ENCODE data around the gene UQCC2. TPM values are rescaled to one million over a fixed set of nuclear protein-coding genes. Genes with fewer than 3 reads are reported as not detected.

The UQCC2 gene
- total and polyA plus RNA-seq, 4 donors = 7.8 to 141 (median 48.1) TPM

GRCh38 chr6:33670086-33670660 lies 41.3 kb downstream of the UQCC2 start:
- TF ChIP-seq, protein P1, sequence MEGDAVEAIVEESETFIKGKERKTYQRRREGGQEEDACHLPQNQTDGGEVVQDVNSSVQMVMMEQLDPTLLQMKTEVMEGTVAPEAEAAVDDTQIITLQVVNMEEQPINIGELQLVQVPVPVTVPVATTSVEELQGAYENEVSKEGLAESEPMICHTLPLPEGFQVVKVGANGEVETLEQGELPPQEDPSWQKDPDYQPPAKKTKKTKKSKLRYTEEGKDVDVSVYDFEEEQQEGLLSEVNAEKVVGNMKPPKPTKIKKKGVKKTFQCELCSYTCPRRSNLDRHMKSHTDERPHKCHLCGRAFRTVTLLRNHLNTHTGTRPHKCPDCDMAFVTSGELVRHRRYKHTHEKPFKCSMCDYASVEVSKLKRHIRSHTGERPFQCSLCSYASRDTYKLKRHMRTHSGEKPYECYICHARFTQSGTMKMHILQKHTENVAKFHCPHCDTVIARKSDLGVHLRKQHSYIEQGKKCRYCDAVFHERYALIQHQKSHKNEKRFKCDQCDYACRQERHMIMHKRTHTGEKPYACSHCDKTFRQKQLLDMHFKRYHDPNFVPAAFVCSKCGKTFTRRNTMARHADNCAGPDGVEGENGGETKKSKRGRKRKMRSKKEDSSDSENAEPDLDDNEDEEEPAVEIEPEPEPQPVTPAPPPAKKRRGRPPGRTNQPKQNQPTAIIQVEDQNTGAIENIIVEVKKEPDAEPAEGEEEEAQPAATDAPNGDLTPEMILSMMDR (IDR thresholded peaks at IDR 0.05; ENCODE audit: control extremely low read depth, extremely low read depth) = no peak
- no peak for DNase-seq
- H3K9ac ChIP-seq (ENCODE audit: insufficient read depth in 1 of 2, low read length in 2 of 2) = no peak overlapping the region
- WGBS, 2 donors = 93 to 97% methylated on average over 21 of the region's 21 CpGs
- H3K9me3 ChIP-seq (ENCODE audit: control insufficient read depth in 4 of 4, insufficient read depth in 3 of 4, low read length in 3 of 4) = no peaks in the 10 kb centered on the region
- no peaks in the 10 kb centered on the region for H3K27me3 ChIP-seq (ENCODE audit: control insufficient read depth in 3 of 3, insufficient read depth in 3 of 3, low read length in 2 of 3)
- H3K4me3 ChIP-seq = no peak overlapping the region
- no peak for ATAC-seq (ENCODE audit: insufficient read depth, low FRiP score)
- H3K27ac ChIP-seq (ENCODE audit: low read depth in 1 of 2, low read length in 1 of 2) = no peak overlapping the region
- peaks cover 0 to 77% (median 13%) of the 10 kb centered on the region in 4 donors for H3K36me3 ChIP-seq (ENCODE audit: control insufficient read depth in 4 of 4, insufficient read depth in 4 of 4, low read length in 4 of 4)
- no peaks in the 10 kb centered on the region for H3K4me1 ChIP-seq (ENCODE audit: control insufficient read depth in 5 of 5, insufficient read depth in 5 of 5, low read length in 5 of 5)

GRCh38 chr6:33668914-33669313 lies 42.6 kb downstream of the UQCC2 start:
- DNase-seq (no peak), ATAC-seq (ENCODE audit: insufficient read depth, low FRiP score) (no peak)
- 60 to 76% methylated on average over 17 of the region's 17 CpGs for WGBS, 2 donors
- Histone ChIP-seq H3K9me3 (ENCODE audit: control insufficient read depth in 4 of 4, insufficient read depth in 3 of 4, low read length in 3 of 4) (no peaks in the 10 kb centered on the region), H3K9ac (ENCODE audit: insufficient read depth in 1 of 2, low read length in 2 of 2) (no peak overlapping the region), H3K36me3 (ENCODE audit: control insufficient read depth in 4 of 4, insufficient read depth in 4 of 4, low read length in 4 of 4) (peaks cover 0 to 78% (median 13%) of the 10 kb centered on the region in 4 donors), H3K4me1 (ENCODE audit: control insufficient read depth in 5 of 5, insufficient read depth in 5 of 5, low read length in 5 of 5) (no peaks in the 10 kb centered on the region), H3K4me3 (no peak overlapping the region), H3K27ac (ENCODE audit: low read depth in 1 of 2, low read length in 1 of 2) (peak overlapping the region in 1 of 2 donors; percentile 51), H3K27me3 (ENCODE audit: control insufficient read depth in 3 of 3, insufficient read depth in 3 of 3, low read length in 2 of 3) (no peaks in the 10 kb centered on the region)
- TF ChIP-seq, protein P1 (IDR thresholded peaks at IDR 0.05; ENCODE audit: control extremely low read depth, extremely low read depth) = no peak

DNA sequence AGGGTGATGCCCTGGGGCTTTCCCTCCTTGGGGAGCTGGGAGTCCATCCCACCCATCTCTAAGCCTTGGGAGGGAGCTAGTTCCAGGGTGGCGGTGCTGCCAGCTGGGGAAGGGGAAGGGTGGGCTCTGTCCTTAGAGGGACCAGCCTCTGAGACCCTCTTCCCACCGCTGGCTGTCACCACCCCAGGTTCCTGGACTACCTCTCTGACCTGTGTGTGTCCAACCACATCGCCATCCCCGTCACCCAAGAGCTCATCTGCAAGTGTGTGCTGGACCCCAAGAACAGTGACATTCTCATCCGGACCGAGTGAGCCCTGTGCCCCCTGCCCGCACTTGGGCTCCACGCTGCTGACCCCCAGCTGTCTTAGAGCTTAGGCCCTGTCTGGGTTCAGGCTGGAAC lies 43.2 kb downstream of the UQCC2 start:
- WGBS, 2 donors = 96 to 97% methylated on average over 8 of the region's 8 CpGs
- H3K9me3 ChIP-seq (ENCODE audit: control insufficient read depth in 4 of 4, insufficient read depth in 3 of 4, low read length in 3 of 4) = no peaks in the 10 kb centered on the region
- no peak for DNase-seq
- ATAC-seq (ENCODE audit: insufficient read depth, low FRiP score) = no peak
- no peak overlapping the region for H3K9ac ChIP-seq (ENCODE audit: insufficient read depth in 1 of 2, low read length in 2 of 2)
- no peaks in the 10 kb centered on the region for H3K4me1 ChIP-seq (ENCODE audit: control insufficient read depth in 5 of 5, insufficient read depth in 5 of 5, low read length in 5 of 5)
- peaks cover 0 to 76% (median 12%) of the 10 kb centered on the region in 4 donors for H3K36me3 ChIP-seq (ENCODE audit: control insufficient read depth in 4 of 4, insufficient read depth in 4 of 4, low read length in 4 of 4)
- H3K27me3 ChIP-seq (ENCODE audit: control insufficient read depth in 3 of 3, insufficient read depth in 3 of 3, low read length in 2 of 3) = no peaks in the 10 kb centered on the region
- peak overlapping the region in 1 of 2 donors; percentile 51 for H3K27ac ChIP-seq (ENCODE audit: low read depth in 1 of 2, low read length in 1 of 2)
- TF ChIP-seq, protein P1 (IDR thresholded peaks at IDR 0.05; ENCODE audit: control extremely low read depth, extremely low read depth) = no peak
- H3K4me3 ChIP-seq = no peak overlapping the region

DNA sequence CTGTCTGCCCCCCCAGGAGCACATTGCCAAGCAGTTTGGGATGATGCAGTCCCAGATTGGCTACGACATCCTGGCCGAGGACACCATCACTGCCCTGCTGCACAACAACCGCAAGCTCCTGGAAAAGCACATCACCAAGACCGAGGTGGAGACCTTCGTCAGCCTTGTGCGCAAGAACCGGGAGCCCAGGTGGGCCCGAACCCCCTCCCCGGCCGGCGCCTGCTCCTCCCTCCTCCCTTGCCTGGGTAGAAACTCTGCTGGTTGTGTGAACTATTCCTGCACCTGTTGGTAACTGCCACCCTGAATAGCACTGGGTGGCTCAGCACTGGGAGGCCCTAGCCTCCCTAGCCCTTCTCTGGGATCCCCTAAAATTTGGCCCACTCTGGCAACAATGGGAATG lies 43.7 kb downstream of the UQCC2 start:
- TF ChIP-seq, protein P1 (IDR thresholded peaks at IDR 0.05; ENCODE audit: control extremely low read depth, extremely low read depth) = no peak
- DNase-seq (no peak), ATAC-seq (ENCODE audit: insufficient read depth, low FRiP score) (no peak)
- WGBS, 2 donors = 98% methylated on average over 11 of the region's 11 CpGs
- H3K36me3 ChIP-seq (ENCODE audit: control insufficient read depth in 4 of 4, insufficient read depth in 4 of 4, low read length in 4 of 4) = peaks cover 0 to 74% (median 14%) of the 10 kb centered on the region in 4 donors
- H3K9ac ChIP-seq (ENCODE audit: insufficient read depth in 1 of 2, low read length in 2 of 2) = no peak overlapping the region
- H3K4me1 ChIP-seq (ENCODE audit: control insufficient read depth in 5 of 5, insufficient read depth in 5 of 5, low read length in 5 of 5) = no peaks in the 10 kb centered on the region
- H3K27ac ChIP-seq (ENCODE audit: low read depth in 1 of 2, low read length in 1 of 2) = no peak overlapping the region
- no peaks in the 10 kb centered on the region for H3K27me3 ChIP-seq (ENCODE audit: control insufficient read depth in 3 of 3, insufficient read depth in 3 of 3, low read length in 2 of 3)
- no peak overlapping the region for H3K4me3 ChIP-seq
- no peaks in the 10 kb centered on the region for H3K9me3 ChIP-seq (ENCODE audit: control insufficient read depth in 4 of 4, insufficient read depth in 3 of 4, low read length in 3 of 4)
